Activated naive CD4-positive, alpha-beta T cell treated with anti-CD3 and anti-CD28 coated beads, Interleukin-2, amount 50 U/mL, for 72 hours (primary cell): ENCODE measurements around the gene MYBL2. TPM values are rescaled to one million over a fixed set of nuclear protein-coding genes. Genes with fewer than 3 reads are reported as not detected.

Experiments
- ATAC-seq, 2 donors: fragments of 150-1000 bp; cut with Tn5 transposase; 2 replicates each; pipeline ENCODE4 v1.10.0; 2021; ENCODE audit warnings: mild to moderate bottlenecking in 2 of 2, moderate library complexity in 2 of 2
- DNase-seq, 2 donors: peaks; one replicate each; pipeline ENCODE4 v3.0.0; 2021 to 2022; ENCODE audit warnings: low spot score in 2 of 2
- H3K27ac Mint-ChIP-seq, 2 donors: one replicate each; pipeline ENCODE4 v1.8.0; 2022; ENCODE audit warnings: mild to moderate bottlenecking in 2 of 2, mixed read lengths in 2 of 2
- H3K36me3 Mint-ChIP-seq, 2 donors: one replicate each; pipeline ENCODE4 v1.8.0; 2022; ENCODE audit warnings: mixed read lengths in 2 of 2
- H3K9me3 Mint-ChIP-seq, 2 donors: one replicate each; pipeline ENCODE4 v1.8.0; 2022; ENCODE audit warnings: mixed read lengths in 2 of 2
- total RNA-seq, 2 donors: library from RNA; stranded (reverse); gene quantifications; one replicate each; pipeline ENCODE4 v1.2.3, GENCODE V29; 2022

The MYBL2 gene
- total RNA-seq, 2 donors from 2014 or later = 82.6 to 140 TPM

DNA sequence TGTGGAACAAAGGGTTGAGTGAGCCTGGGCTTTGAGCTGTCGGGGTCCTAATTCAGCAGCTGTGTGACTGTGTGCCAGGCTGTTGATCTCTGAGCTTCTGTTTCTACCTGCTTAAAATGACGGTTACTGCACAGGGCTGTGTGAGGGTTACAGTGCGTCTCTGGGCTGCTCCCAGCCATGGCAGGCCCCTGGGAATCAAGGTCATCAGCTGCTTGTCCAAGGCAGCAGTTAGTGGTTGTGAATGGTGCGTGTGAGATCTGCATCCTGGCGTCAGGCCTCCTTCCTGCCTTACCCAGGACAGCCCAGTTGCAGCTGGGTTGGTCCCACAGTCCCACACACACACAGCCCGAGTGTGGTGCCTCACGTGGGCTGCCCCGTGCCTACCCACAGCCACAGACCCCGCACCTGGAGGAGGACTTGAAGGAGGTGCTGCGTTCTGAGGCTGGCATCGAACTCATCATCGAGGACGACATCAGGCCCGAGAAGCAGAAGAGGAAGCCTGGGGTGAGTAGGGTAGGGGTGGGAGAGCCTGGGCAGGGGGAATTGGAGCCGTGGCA lies 44.3 kb downstream of the MYBL2 start:
- Mint-ChIP-seq H3K36me3 (peaks cover 34 to 68% of the 10 kb centered on the region in 2 donors), H3K9me3 (no peaks in the 10 kb centered on the region), H3K27ac (peak overlapping the region; percentile 15 to 74)
- DNase-seq (no peak), ATAC-seq (no peak)

DNA sequence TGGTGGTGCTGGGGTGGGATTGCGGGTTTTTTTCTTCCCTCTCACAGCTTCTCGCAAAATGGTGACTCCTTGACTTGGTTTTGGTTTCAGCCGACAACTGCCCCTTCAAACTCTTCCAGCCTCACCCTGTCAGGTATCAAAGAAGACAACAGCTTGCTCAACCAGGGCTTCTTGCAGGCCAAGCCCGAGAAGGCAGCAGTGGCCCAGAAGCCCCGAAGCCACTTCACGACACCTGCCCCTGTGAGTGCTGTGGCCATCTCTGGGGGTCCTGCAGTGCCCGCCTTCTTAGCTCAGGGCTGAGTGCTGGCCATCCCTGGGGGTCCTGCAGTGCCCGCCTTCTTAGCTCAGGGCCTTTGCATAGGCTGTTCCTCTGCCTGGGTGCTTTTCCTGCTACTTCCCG lies 48.1 kb downstream of the MYBL2 start:
- no peak for ATAC-seq
- Mint-ChIP-seq H3K36me3 (peaks cover 9 to 51% of the 10 kb centered on the region in 2 donors), H3K9me3 (peaks cover 3 to 10% of the 10 kb centered on the region in 2 donors), H3K27ac (peak overlapping the region in 1 of 2 donors; percentile 77)
- no peak for DNase-seq

DNA sequence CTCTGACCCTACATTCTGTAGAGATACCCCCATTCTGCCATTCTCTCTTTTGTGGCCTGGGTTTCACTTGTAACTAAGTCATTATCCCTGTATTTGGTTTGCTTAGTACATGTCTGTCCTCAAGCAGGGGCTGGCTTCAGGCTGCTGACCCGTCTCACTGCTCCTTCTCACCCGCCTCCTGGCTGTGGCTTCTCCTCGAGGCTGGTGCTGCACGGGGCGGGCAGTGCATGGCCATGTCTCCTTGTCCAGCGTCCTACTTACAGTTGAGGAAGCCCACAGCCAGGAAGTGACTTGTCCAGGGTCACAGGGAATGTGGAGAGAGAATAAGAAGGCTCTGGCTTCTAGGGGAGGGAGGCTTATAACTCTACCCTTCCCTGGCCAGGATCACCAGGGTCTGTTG lies 48.6 kb downstream of the MYBL2 start:
- ATAC-seq (no peak), DNase-seq (no peak)
- Mint-ChIP-seq H3K36me3 (peaks cover 8 to 55% of the 10 kb centered on the region in 2 donors), H3K9me3 (peaks cover 3 to 12% of the 10 kb centered on the region in 2 donors), H3K27ac (peak overlapping the region in 1 of 2 donors; percentile 77)

- Mint-ChIP-seq H3K27ac (no peak overlapping the region), H3K36me3 (peaks cover 8 to 49% of the 10 kb centered on the region in 2 donors), H3K9me3 (peaks cover 3 to 12% of the 10 kb centered on the region in 2 donors)
- ATAC-seq (no peak), DNase-seq (no peak)
Observed at GRCh38 chr20:43716123-43716522, 49.2 kb downstream of the MYBL2 start.

DNA sequence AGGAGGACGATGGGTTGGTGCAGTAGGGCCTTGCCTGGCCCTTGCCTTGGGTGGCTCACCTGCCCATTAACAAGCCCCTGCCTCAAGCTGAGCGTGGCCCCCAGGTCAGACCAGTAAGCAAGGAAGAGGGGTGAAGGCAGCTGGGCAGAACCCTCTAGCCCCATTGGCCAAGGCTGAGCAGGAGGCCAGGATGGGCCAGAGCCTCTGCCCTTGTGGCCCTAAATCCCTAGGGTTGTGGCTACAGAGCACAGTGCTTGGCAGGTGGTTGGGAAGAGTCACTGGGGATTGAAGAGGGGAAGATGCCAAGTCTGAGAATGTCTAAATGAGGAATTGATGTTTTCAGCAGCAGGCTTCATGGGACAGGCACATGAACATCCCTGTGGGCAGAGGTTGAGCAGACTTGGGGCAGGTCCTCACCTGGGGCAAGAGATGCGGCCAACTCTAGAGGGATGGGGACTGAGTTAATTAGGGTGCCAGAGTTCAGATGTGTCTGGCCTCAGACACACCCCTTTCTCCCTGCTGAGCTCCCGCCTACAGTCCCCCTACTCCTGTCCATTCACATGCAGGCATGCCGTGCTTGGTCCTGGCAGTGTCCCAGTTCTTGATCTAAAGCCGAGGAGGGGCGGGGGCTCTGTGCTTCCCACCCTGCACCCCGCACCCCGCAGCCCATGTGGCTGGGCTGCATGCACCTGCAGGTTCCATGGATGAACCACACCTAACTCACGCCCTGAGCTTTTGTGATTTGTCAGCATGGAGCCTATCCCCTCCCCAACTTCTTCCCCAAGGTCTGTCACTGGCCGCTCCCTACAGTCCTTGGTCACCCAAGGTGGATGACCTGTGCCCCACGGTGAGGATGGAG lies 50.1 kb downstream of the MYBL2 start:
- DNase-seq (no peak), ATAC-seq (no peak)
- H3K27ac Mint-ChIP-seq = peak overlapping the region; percentile 15 to 40
- H3K36me3 Mint-ChIP-seq = peaks cover 8 to 40% of the 10 kb centered on the region in 2 donors
- H3K9me3 Mint-ChIP-seq = peaks cover 3 to 12% of the 10 kb centered on the region in 2 donors

DNA sequence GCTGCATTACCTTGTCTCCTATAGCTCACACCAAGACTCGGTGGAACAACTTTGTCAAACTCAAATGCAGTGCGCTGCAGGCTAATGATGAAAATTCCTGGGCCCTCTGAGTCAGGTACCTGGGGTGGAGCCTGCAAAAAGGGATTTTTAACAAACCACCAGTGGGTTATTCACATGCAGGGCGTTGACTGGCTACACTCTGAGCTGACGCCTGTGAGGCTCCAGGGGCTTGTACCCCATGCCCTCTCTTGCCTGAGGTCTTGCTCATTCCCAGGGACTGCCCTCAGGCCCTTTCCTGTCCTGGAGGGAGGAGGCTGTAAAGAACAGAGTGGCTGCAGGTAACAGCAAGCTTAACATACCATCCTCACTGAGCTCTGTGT lies 50.7 kb downstream of the MYBL2 start:
- peaks cover 8 to 34% of the 10 kb centered on the region in 2 donors for H3K36me3 Mint-ChIP-seq
- peak overlapping the region; percentile 15 to 40 for H3K27ac Mint-ChIP-seq
- no peak for DNase-seq
- H3K9me3 Mint-ChIP-seq = peaks cover 3 to 12% of the 10 kb centered on the region in 2 donors
- peak in 1 of 2 donors; percentile 38 for ATAC-seq

DNA sequence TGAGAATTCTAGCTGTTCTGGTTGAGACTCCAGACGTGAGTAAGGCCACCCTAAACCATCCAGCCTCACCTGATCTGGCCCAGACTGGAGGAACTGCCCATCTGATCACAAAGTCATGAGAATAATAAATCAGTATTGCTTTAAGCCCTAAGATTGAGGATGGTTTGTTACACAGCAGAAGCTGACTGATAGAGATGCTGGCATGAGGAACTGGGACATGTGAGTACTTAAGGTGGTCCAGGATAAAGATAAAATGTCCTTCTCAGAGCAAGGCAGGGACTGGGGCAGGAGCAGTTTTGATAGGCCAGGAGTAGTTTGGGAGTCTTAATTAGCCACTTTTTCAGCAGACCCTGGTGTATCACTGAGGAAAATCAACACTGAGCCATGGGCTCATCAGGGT lies 53.1 kb downstream of the MYBL2 start:
- no peak for ATAC-seq
- DNase-seq = no peak
- Mint-ChIP-seq H3K36me3 (peaks cover 0 to 24% of the 10 kb centered on the region in 2 donors), H3K27ac (peak overlapping the region in 1 of 2 donors; percentile 75), H3K9me3 (peaks cover 3 to 12% of the 10 kb centered on the region in 2 donors)

GRCh38 chr20:43721097-43721428 lies 54.1 kb downstream of the MYBL2 start:
- Mint-ChIP-seq H3K36me3 (peaks cover 0 to 18% of the 10 kb centered on the region in 2 donors), H3K9me3 (peaks cover 3 to 12% of the 10 kb centered on the region in 2 donors), H3K27ac (no peak overlapping the region)
- DNase-seq = no peak
- ATAC-seq = no peak

DNA sequence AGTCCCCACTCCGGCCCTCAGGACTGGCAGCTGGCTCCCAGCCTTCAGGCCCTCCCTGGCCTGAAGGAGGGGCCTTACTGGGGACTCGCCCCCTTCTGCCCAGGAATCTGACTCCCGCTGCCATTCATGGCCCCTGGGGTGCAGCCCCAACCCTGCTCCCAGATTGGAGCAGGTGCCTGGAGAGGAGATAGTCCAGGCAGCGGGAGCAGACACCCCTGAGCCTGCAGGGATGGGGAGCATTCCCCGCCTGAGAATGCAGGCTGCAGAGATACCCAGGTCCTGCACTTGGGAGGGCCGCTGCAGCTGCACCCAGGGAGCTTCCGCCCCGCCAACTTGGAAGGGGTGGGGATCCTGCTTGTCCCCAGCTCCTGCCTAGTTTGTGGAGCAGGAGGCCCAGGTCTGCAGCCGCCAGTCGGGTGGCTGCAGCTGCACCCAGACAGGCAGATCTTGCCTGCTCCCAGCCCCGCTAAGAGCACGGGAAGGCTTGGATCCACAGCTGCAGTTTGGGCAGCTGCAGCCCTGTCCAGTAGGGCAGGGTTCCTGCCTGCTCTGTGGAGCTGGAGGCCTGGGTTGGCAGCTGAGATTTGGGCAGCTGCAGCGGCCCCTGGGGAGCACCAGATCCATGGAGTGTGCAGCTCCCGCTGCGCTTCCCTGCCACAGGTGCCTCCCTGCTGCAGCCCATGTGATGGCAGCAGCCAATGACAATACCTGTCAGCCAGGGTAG lies 54.7 kb downstream of the MYBL2 start:
- Mint-ChIP-seq H3K36me3 (peaks cover 0 to 18% of the 10 kb centered on the region in 2 donors), H3K27ac (no peak overlapping the region), H3K9me3 (peaks cover 3 to 12% of the 10 kb centered on the region in 2 donors)
- DNase-seq = peak in 1 of 2 donors; percentile 16
- ATAC-seq = peak; percentile 61 to 74

DNA sequence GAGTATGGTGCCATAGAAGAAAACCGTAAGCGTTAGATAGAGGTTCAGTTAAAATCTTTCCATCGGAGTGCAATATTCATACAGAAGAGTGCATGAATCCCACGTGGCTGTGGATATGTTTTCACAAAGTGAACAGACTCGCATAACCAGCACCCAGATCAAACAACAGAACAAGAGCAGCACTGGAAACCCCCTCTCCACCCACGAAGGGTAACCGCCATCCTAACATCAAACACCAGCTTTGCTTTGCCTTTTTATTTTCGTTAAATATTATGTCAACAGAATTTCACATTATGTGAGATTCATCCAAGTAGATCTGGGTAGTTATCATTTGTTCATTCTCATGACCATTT lies 55.2 kb downstream of the MYBL2 start:
- peaks cover 0 to 18% of the 10 kb centered on the region in 2 donors for H3K36me3 Mint-ChIP-seq
- DNase-seq (peak in 1 of 2 donors; percentile 30), ATAC-seq (peak; percentile 67 to 84)
- H3K27ac Mint-ChIP-seq = no peak overlapping the region
- peaks cover 3 to 12% of the 10 kb centered on the region in 2 donors for H3K9me3 Mint-ChIP-seq

- no peak for ATAC-seq
- no peak overlapping the region for H3K27ac Mint-ChIP-seq
- peaks cover under 1 to 22% of the 10 kb centered on the region in 2 donors for H3K36me3 Mint-ChIP-seq
- H3K9me3 Mint-ChIP-seq = peaks cover 6 to 14% of the 10 kb centered on the region in 2 donors
- DNase-seq = no peak
Observed at GRCh38 chr20:43723186-43723585, 56.3 kb downstream of the MYBL2 start.

DNA sequence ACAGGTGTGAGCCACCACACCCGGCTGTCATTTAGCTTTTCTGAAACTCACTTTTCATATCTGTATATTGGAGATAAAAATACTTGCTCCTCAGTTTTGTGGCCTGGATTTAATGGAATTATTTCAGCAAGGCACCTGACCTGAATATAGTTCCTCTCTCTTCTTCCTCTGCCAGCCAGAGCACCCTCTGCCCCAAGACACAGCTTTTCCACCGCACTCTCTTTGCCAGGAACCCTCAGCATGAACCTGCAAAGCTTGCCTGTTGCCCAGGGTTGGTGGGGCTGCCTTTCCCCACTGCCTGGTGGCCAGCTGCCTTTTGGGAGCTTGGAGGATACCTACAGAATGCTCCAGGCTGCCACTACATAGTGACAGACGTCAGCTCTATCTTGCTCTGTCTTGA lies 56.8 kb downstream of the MYBL2 start:
- DNase-seq (no peak), ATAC-seq (no peak)
- Mint-ChIP-seq H3K9me3 (peaks cover 11 to 20% of the 10 kb centered on the region in 2 donors), H3K36me3 (peaks cover 6 to 26% of the 10 kb centered on the region in 2 donors), H3K27ac (peak overlapping the region; percentile 58 to 81)

DNA sequence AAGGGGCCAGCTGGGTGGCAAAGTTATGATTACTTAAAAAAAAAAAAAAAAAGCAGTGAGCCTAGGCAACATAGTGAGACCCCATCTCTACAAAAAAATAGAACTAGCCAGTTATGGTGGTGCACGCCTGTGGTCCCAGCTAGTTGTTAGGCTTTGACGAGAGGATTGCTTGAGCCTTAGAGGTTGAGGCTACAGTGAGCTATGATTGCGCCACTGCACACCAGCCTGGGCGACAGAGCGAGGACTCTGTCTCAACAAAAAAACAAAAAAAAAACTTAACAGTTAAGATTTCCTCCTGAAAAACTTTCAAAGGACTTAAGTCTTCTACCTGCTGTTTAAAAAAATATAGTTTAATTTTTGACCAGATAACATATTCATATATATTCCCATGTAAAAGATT lies 57.5 kb downstream of the MYBL2 start:
- peaks cover 10 to 26% of the 10 kb centered on the region in 2 donors for H3K36me3 Mint-ChIP-seq
- ATAC-seq = no peak

DNA sequence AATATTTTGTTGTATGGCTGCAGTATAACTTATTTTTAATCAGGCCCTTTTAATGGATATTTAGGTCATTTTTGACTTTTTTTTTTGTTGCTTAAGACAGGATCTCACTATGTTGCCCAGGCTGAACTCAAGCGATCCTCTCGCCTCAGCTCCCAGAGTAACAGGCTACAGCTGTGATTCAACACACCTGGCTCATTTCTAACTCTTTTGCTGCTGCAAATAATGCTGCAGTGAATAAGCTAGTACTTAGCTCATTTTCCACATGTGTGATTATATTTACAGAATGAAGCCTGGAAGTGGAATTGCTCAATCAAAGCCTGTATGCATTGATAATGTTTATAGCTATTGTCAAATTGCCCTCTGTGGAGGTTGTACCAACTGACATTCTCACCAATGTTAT lies 58.8 kb downstream of the MYBL2 start:
- Mint-ChIP-seq H3K9me3 (peaks cover 13 to 14% of the 10 kb centered on the region in 2 donors), H3K27ac (no peak overlapping the region), H3K36me3 (peaks cover 10 to 16% of the 10 kb centered on the region in 2 donors)
- no peak for ATAC-seq
- DNase-seq = no peak

More for the DNA sequence above, 57.5 kb downstream of the MYBL2 start:
- Mint-ChIP-seq H3K9me3 (peaks cover 13 to 20% of the 10 kb centered on the region in 2 donors), H3K27ac (peak overlapping the region in 1 of 2 donors; percentile 58)
- DNase-seq = no peak

GRCh38 chr20:43726333-43726732 lies 59.4 kb downstream of the MYBL2 start:
- DNase-seq = no peak
- ATAC-seq = no peak
- Mint-ChIP-seq H3K36me3 (peaks cover 10 to 16% of the 10 kb centered on the region in 2 donors), H3K27ac (no peak overlapping the region), H3K9me3 (peaks cover 13 to 14% of the 10 kb centered on the region in 2 donors)

DNA sequence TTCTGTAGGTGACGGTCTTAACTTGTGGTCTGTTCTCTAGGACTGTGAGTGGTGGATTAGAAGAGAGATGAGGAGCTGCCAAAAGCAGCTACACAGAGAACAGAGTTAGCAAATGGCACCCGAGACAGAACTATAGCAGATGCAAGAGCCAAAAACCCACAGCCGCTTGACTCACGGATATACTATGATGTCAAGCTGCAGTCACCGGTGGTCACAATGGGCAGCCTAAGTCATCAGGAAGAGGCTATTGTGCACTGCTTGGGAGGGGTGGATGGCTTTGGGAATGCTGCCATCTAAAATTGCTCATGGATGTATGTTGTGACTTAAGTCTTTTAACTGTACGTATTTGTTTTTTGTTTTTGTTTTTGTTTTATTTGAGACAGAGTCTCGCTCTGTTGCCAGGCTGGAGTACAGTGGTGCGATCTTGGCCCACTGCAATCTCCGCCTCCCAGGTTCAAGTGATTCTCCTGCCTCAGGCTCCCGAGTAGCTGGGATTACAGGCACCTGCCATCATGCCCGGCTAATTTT lies 60.0 kb downstream of the MYBL2 start, which contains the start of gene GTSF1L:
Gene GTSF1L (minus strand): TSS at position 192 of the 528 bp plus-strand sequence. CDS start 308 bp downstream, outside the sequence.
- DNase-seq (no peak), ATAC-seq (no peak)
- H3K9me3 Mint-ChIP-seq = peaks cover 13 to 14% of the 10 kb centered on the region in 2 donors
- H3K27ac Mint-ChIP-seq = no peak within 1 kb of the TSS
- H3K36me3 Mint-ChIP-seq = peaks cover 10 to 16% of the 10 kb centered on the region in 2 donors
